ENCODE results near the gene SLC25A33.
A peak's percentile ranks its signal among the peaks of the same experiment; 100 is the strongest.

SLC25A33 gene

GRCh38 chr1:9591669-9592509 is 52.6 kb downstream of the SLC25A33 start:
- TF ChIP-seq POLR2AphosphoS5 (IDR thresholded peaks at IDR 0.05; ENCODE audit: low read depth, low read length) (no peak), SPI1 (IDR thresholded peaks at IDR 0.05; ENCODE audit: low read depth, low read length) (no peak), POLR2A (IDR thresholded peaks at IDR 0.05; ENCODE audit: low read depth, low read length) (no peak), POU2F2 (IDR thresholded peaks at IDR 0.05; ENCODE audit: low read depth, low read length) (no peak), PAX5 (IDR thresholded peaks at IDR 0.05; ENCODE audit: insufficient read depth, low read length, severe bottlenecking) (no peak), TAF1 (IDR thresholded peaks at IDR 0.05; ENCODE audit: low read depth, low read length) (no peak)

GRCh38 chr1:9592510-9593075 is 53.3 kb downstream of the SLC25A33 start:
- no peak for FAIRE-seq
- TF ChIP-seq PAX5 (IDR thresholded peaks at IDR 0.05; ENCODE audit: insufficient read depth, low read length, severe bottlenecking) (no peak), POLR2AphosphoS5 (IDR thresholded peaks at IDR 0.05; ENCODE audit: low read depth, low read length) (no peak), POLR2A (IDR thresholded peaks at IDR 0.05; ENCODE audit: low read depth, low read length) (no peak), SPI1 (IDR thresholded peaks at IDR 0.05; ENCODE audit: low read depth, low read length) (no peak), TAF1 (IDR thresholded peaks at IDR 0.05; ENCODE audit: low read depth, low read length) (no peak), POU2F2 (IDR thresholded peaks at IDR 0.05; ENCODE audit: low read depth, low read length) (no peak)
- no peak for DNase-seq (ENCODE audit: insufficient read length, low spot score)

More at GRCh38 chr1:9591669-9592509, 52.6 kb downstream of the SLC25A33 start:
- DNase-seq (ENCODE audit: insufficient read length, low spot score) (no peak), FAIRE-seq (peak; percentile 35)

- DNase-seq (ENCODE audit: insufficient read length, low spot score), result no peak
- TF ChIP-seq POLR2A (IDR thresholded peaks at IDR 0.05; ENCODE audit: low read depth, low read length) (no peak), POU2F2 (IDR thresholded peaks at IDR 0.05; ENCODE audit: low read depth, low read length) (no peak), SPI1 (IDR thresholded peaks at IDR 0.05; ENCODE audit: low read depth, low read length) (no peak), PAX5 (IDR thresholded peaks at IDR 0.05; ENCODE audit: insufficient read depth, low read length, severe bottlenecking) (no peak), POLR2AphosphoS5 (IDR thresholded peaks at IDR 0.05; ENCODE audit: low read depth, low read length) (no peak), TAF1 (IDR thresholded peaks at IDR 0.05; ENCODE audit: low read depth, low read length) (no peak)
- peak; percentile 57 for FAIRE-seq
Measured at GRCh38 chr1:9593147-9593491, 53.9 kb downstream of the SLC25A33 start.

GRCh38 chr1:9593492-9594465 is 54.5 kb downstream of the SLC25A33 start:
- DNase-seq (ENCODE audit: insufficient read length, low spot score) (peak; percentile 92), FAIRE-seq (peak; percentile 91)
- no peak for TF ChIP-seq PAX5 (IDR thresholded peaks at IDR 0.05; ENCODE audit: insufficient read depth, low read length, severe bottlenecking)
- no peak for TF ChIP-seq POLR2A (IDR thresholded peaks at IDR 0.05; ENCODE audit: low read depth, low read length)
- no peak for TF ChIP-seq POLR2AphosphoS5 (IDR thresholded peaks at IDR 0.05; ENCODE audit: low read depth, low read length)
- TF ChIP-seq SPI1 (IDR thresholded peaks at IDR 0.05; ENCODE audit: low read depth, low read length), result 0 out of 2 replicates have a peak, but pooled peaks have one; percentile 42
- TF ChIP-seq TAF1 (IDR thresholded peaks at IDR 0.05; ENCODE audit: low read depth, low read length), result no peak

- DNase-seq (ENCODE audit: insufficient read length, low spot score) (peak; percentile 20), FAIRE-seq (no peak)
- TF ChIP-seq TAF1 (IDR thresholded peaks at IDR 0.05; ENCODE audit: low read depth, low read length) (no peak), SPI1 (IDR thresholded peaks at IDR 0.05; ENCODE audit: low read depth, low read length) (no peak), POLR2AphosphoS5 (IDR thresholded peaks at IDR 0.05; ENCODE audit: low read depth, low read length) (no peak), POU2F2 (IDR thresholded peaks at IDR 0.05; ENCODE audit: low read depth, low read length) (no peak), PAX5 (IDR thresholded peaks at IDR 0.05; ENCODE audit: insufficient read depth, low read length, severe bottlenecking) (no peak), POLR2A (IDR thresholded peaks at IDR 0.05; ENCODE audit: low read depth, low read length) (no peak)
Measured at GRCh38 chr1:9594471-9595155, 55.3 kb downstream of the SLC25A33 start.

GRCh38 chr1:9595156-9595967 is 56.1 kb downstream of the SLC25A33 start:
- no peak for TF ChIP-seq TAF1 (IDR thresholded peaks at IDR 0.05; ENCODE audit: low read depth, low read length)
- no peak for TF ChIP-seq PAX5 (IDR thresholded peaks at IDR 0.05; ENCODE audit: insufficient read depth, low read length, severe bottlenecking)
- no peak for TF ChIP-seq POLR2AphosphoS5 (IDR thresholded peaks at IDR 0.05; ENCODE audit: low read depth, low read length)
- no peak for TF ChIP-seq POU2F2 (IDR thresholded peaks at IDR 0.05; ENCODE audit: low read depth, low read length)
- TF ChIP-seq POLR2A (IDR thresholded peaks at IDR 0.05; ENCODE audit: low read depth, low read length), result no peak
- TF ChIP-seq SPI1 (IDR thresholded peaks at IDR 0.05; ENCODE audit: low read depth, low read length), result no peak
- no peak for FAIRE-seq
- peak; percentile 5 for DNase-seq (ENCODE audit: insufficient read length, low spot score)

GRCh38 chr1:9595968-9596340 is 56.7 kb downstream of the SLC25A33 start:
- DNase-seq (ENCODE audit: insufficient read length, low spot score), result peak; percentile 2
- TF ChIP-seq TAF1 (IDR thresholded peaks at IDR 0.05; ENCODE audit: low read depth, low read length), result no peak
- no peak for TF ChIP-seq POLR2A (IDR thresholded peaks at IDR 0.05; ENCODE audit: low read depth, low read length)
- FAIRE-seq, result no peak

All from GM12891 (cell line).